K562 (cell line): ENCODE data around the gene MGAT1. TPM values are rescaled to one million over a fixed set of nuclear protein-coding genes. Genes with fewer than 3 reads are reported as not detected.
A peak's percentile ranks its signal among the peaks of the same experiment; 100 is the strongest.

ENCODE experiments used
- ATF1 ChIP-seq, 2 experiments: fragments of 450-650 bp in 1 of 2; IDR thresholded peaks; 2 replicates each; pipeline ENCODE4 v1.6.1; 2016; ENCODE audit warnings: missing compliant biosample characterization in 1 of 2, missing genetic modification characterization in 1 of 2
- ATF2 ChIP-seq: sonication (generic); formaldehyde crosslinking; IDR thresholded peaks from 2 replicates; pipeline ENCODE4 v1.8.1; 2022; ENCODE audit warnings: missing genetic modification reagents
- DPF2 ChIP-seq: fragments of 450-650 bp; IDR thresholded peaks from 2 replicates; pipeline ENCODE4 v1.6.1; 2016
- E2F3 ChIP-seq: fragments of 250-450 bp; sonication (Bioruptor Pico); IDR thresholded peaks from 2 replicates; pipeline ENCODE4 v1.4.0; 2020; ENCODE audit warnings: mild to moderate bottlenecking
- FOXJ3 ChIP-seq: sonication (generic); formaldehyde crosslinking; IDR thresholded peaks from 2 replicates; pipeline ENCODE4 v1.4.0; 2020; ENCODE audit warnings: mild to moderate bottlenecking, missing genetic modification reagents
- FOXK1 ChIP-seq: sonication (generic); formaldehyde crosslinking; IDR thresholded peaks from 2 replicates; pipeline ENCODE4 v1.8.0; 2022; ENCODE audit warnings: missing genetic modification reagents, mild to moderate bottlenecking, borderline replicate concordance
- NR2C2 ChIP-seq, 2 experiments: fragments of 200-800 bp in 1 of 2; sonication (Bioruptor generic) in 1 of 2; sonication (generic) in 1 of 2; formaldehyde crosslinking in 1 of 2; IDR thresholded peaks; 2 replicates each; pipeline versions ENCODE4 v1.6.1 to v1.8.0; 2016 to 2022; ENCODE audit warnings: mild to moderate bottlenecking in 1 of 2, missing compliant biosample characterization in 1 of 2, missing genetic modification characterization in 1 of 2, missing genetic modification reagents in 1 of 2
- PRDM10 ChIP-seq: fragments of 450-650 bp; IDR thresholded peaks from 2 replicates; pipeline ENCODE4 v1.6.1; 2018; ENCODE audit not compliant: partially characterized antibody
- SIRT6 ChIP-seq: IDR thresholded peaks from one replicate; pipeline ENCODE4 v1.6.1; 2012; ENCODE audit warnings: low read depth, mild to moderate bottlenecking, control low read depth, inconsistent platforms, low read length, moderate library complexity
- SNRNP70 ChIP-seq: fragments of 200-400 bp; formaldehyde crosslinking; optimal IDR thresholded peaks from 2 replicates; pipeline ENCODE3; 2017; ENCODE audit warnings: low read depth, low read length
- XRCC4 ChIP-seq: IDR thresholded peaks from one replicate; pipeline ENCODE4 v1.6.1; 2011; ENCODE audit not compliant: insufficient read depth, insufficient read length; ENCODE audit errors: extremely low read depth
- ZNF224 ChIP-seq: sonication (generic); formaldehyde crosslinking; IDR thresholded peaks from 2 replicates; pipeline ENCODE4 v1.8.0; 2022; ENCODE audit warnings: mild to moderate bottlenecking, missing genetic modification reagents
- ZNF232 ChIP-seq: sonication (generic); formaldehyde crosslinking; IDR thresholded peaks from 2 replicates; pipeline ENCODE4 v1.8.0; 2022; ENCODE audit warnings: mild to moderate bottlenecking, missing genetic modification reagents
- ZNF282 ChIP-seq: sonication (generic); formaldehyde crosslinking; IDR thresholded peaks from 2 replicates; pipeline ENCODE4 v1.8.1; 2023; ENCODE audit warnings: missing genetic modification reagents
- ZNF444 ChIP-seq: fragments of 250-450 bp; sonication (Bioruptor Pico); IDR thresholded peaks from 2 replicates; pipeline ENCODE4 v1.4.0; 2020; ENCODE audit warnings: mild to moderate bottlenecking, moderate library complexity
- polyA plus RNA-seq, 8 experiments: library from polyadenylated mRNA; depleted of rRNA in 4 of 8; stranded (reverse) in 5 of 8; unstranded in 3 of 8; fragments of >200 nt; fragmentation: Nextera tagmentation in 2 of 8; fragmentation: Illumina TruSeq in 1 of 8; extraction: Ambion mirVana in 2 of 8; extraction: Trizol in 1 of 8; gene quantifications; 2 replicates each; pipeline versions ENCODE4 v1.2.1 to v1.2.3, GENCODE V29; 2011 to 2014; ENCODE audit warnings: inconsistent platforms in 1 of 8, missing spikeins in 1 of 8
- total RNA-seq, 7 experiments: library from RNA; depleted of rRNA in 6 of 7; stranded (reverse); fragments of >200 nt in 6 of 7; fragmentation: Illumina TruSeq in 2 of 7; extraction: Trizol in 2 of 7; gene quantifications; 2 replicates each; pipeline versions ENCODE4 v1.2.1 to v1.2.3, GENCODE V29; 2011 to 2021; ENCODE audit warnings: low replicate concordance in 1 of 7
- TF ChIP-seq, protein P1 (sequence below): sonication (generic); formaldehyde crosslinking; IDR thresholded peaks from 2 replicates; pipeline ENCODE4 v1.8.0; 2022; ENCODE audit warnings: mild to moderate bottlenecking, missing genetic modification reagents

Gene MGAT1
- total and polyA plus RNA-seq, 9 of the 15 experiments (the other 6 are each of a cell fraction or from before 2014, with no cell fraction given) = 3.9 to 82.7 (median 44.5) TPM

- TF ChIP-seq PRDM10 = no peak
- TF ChIP-seq SNRNP70 = no peak
- TF ChIP-seq, protein P1, sequence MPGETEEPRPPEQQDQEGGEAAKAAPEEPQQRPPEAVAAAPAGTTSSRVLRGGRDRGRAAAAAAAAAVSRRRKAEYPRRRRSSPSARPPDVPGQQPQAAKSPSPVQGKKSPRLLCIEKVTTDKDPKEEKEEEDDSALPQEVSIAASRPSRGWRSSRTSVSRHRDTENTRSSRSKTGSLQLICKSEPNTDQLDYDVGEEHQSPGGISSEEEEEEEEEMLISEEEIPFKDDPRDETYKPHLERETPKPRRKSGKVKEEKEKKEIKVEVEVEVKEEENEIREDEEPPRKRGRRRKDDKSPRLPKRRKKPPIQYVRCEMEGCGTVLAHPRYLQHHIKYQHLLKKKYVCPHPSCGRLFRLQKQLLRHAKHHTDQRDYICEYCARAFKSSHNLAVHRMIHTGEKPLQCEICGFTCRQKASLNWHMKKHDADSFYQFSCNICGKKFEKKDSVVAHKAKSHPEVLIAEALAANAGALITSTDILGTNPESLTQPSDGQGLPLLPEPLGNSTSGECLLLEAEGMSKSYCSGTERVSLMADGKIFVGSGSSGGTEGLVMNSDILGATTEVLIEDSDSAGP (CRISPR knock-in tag) = peak; percentile 88
- no peak for TF ChIP-seq ATF1 (CRISPR knock-in tag; IDR thresholded peaks at IDR 0.05)
- peak; percentile 32; the same call in 1 of the 2 replicates for TF ChIP-seq ATF1 (tag; IDR thresholded peaks at IDR 0.05)
- no peak for TF ChIP-seq FOXK1 (CRISPR knock-in tag)
- TF ChIP-seq E2F3 (CRISPR knock-in tag) = no peak
- TF ChIP-seq ZNF224 (CRISPR knock-in tag) = no peak
- peak; percentile 6; the same call in 1 of the 2 replicates for TF ChIP-seq NR2C2 (CRISPR knock-in tag; IDR thresholded peaks at IDR 0.05)
- no peak for TF ChIP-seq NR2C2 (tag; IDR thresholded peaks at IDR 0.05)
- no peak for TF ChIP-seq ATF2 (CRISPR knock-in tag)
- TF ChIP-seq ZNF232 = no peak
- 0 out of 2 replicates have a peak, but pooled peaks have one; percentile 18 for TF ChIP-seq DPF2
- TF ChIP-seq XRCC4 = no peak
- no peak for TF ChIP-seq FOXJ3 (CRISPR knock-in tag)
- no peak for TF ChIP-seq SIRT6
- TF ChIP-seq ZNF444 (CRISPR knock-in tag) = no peak
- TF ChIP-seq ZNF282 (CRISPR knock-in tag) = no peak
Observed at GRCh38 chr5:180830253-180831138, 27.9 kb upstream of the MGAT1 start (continued).
